GM19324 (cell line): ENCODE data around the gene SYT15.

Experiments
- ATAC-seq: cut with Tn5 transposase; IDR thresholded peaks from one replicate; pipeline ENCODE4 v1.9.1; 2021; ENCODE audit warnings: mild to moderate bottlenecking, moderate library complexity; ENCODE audit not compliant: unreplicated experiment, low FRiP score

Gene SYT15

GRCh38 chr10:46544989-46545791 is 33.7 kb upstream of the SYT15 start:
- no peak for ATAC-seq

DNA sequence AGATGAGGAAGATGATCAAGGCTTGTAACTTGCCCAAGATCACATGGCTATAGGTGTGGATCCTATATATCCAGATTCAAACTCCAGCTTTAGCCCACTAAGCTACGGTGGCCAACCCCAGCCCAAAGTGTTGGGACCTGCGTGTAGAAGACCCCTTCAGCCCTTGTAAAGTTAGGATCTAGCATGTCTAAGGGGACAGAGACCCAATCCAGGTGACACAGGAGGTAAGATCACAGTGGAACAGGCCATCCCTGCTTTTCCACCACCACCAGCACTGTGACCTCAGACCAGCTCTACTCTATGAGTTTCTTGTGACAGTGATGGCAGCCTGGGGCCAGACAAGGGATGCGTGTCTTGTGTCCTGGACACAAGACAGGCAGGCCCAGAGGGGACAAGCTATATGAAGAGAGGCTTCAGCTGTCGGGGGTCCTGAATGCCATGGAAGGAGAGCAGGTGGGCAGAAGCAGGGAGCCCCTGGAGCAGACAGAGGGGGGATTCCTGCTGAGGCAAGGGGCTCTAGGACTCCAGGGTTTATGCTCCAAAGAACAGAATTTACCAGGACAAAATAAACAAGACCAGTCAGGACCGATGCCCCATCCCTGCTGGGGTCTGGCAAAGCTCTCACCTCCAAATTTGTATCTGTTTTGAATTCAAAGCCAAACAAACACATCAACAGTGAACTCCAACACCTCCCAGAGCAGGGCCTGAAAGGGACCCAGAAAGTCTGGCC is 32.9 kb upstream of the SYT15 start:
- no peak for ATAC-seq

GRCh38 chr10:46546591-46547540 is 32.1 kb upstream of the SYT15 start:
- ATAC-seq = no peak

DNA sequence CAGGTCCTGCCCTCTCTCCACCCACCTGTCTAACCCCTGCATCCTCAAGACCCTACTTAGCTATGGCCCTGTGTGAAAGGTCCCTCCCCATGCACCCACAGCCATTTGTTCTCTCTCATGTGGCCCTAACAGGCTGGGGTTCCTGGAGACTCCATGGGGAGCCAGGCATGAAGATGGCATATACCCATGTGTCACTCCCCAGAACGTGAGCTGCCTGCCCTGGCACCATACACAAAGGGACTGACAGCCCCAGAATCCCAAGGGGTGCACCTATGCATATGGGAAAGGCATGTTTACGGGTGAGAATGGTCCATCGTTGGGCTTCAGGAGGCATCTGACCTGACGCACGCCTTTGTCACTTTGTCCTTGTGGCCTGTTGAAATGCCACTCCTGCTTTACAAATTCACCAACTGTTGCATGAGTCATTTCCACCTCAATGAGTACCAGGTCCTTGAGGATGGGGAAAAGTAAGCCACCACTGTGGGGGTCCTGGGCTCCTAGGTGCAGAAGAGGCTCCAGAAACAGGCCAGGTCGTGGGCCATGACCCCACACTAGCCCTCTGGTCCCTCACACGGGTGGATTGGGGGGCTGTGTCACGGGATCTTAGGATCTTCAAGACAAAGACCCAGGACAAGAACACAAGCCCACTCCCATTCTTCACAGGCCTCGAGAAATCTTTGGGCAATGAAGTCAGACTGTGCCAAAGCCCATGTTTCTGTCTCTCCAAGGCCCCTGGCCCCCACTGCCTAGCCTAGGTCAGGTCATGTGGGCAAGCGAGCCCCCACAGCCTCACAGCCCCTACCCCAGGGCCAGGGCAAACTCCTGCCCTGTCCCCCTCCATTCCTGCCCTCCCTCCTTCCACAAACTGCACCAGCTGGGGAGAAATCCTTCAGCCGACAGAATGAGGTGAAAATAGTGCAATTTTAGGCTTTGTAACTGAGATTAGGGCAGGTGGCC is 31.1 kb upstream of the SYT15 start:
- no peak for ATAC-seq

GRCh38 chr10:46548498-46549090 is 30.3 kb upstream of the SYT15 start:
- ATAC-seq = no peak

DNA sequence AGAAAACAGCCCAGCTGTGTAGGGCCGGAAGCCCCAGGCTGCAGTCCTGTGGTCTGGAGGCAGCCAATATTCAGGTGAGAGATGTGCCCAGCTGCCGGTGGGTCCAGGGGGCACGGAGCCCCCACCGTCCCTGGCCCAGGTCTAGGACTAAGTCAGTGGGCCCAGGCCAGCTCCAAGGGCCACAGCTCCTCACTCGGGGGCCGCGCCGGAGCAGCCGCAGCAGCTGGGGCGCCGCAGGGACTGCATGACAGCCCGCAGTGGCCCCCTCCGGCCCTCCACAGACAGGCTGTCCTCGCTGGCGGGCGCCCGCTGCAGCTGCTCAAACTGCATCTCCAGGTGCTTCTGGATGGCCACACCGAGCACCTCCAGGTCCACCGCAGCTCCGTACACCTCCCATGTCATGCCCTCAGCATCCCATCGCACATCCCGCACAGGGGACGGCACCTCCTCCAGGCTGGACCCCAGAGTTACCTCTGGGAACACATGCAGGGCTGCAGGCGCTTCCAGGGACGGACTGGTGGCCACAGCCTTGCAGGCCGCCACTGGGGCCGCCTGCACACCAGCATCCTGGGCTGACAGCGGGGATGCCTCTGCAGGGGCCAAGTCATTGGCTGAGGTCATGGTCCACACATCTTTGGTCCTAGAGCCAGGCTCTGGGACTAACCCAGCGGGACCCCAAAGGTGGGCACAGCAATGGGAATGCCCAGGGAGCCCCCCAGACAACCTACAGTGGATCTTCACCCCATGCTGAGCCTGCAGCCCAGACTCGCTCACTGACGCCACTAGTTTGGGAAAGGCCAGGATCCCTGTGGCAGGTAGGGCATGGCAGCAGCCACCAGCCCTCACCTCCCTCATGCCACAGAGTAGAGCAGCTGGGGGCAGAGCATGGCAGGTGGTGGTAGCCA is 29.5 kb upstream of the SYT15 start:
- ATAC-seq = no peak

DNA sequence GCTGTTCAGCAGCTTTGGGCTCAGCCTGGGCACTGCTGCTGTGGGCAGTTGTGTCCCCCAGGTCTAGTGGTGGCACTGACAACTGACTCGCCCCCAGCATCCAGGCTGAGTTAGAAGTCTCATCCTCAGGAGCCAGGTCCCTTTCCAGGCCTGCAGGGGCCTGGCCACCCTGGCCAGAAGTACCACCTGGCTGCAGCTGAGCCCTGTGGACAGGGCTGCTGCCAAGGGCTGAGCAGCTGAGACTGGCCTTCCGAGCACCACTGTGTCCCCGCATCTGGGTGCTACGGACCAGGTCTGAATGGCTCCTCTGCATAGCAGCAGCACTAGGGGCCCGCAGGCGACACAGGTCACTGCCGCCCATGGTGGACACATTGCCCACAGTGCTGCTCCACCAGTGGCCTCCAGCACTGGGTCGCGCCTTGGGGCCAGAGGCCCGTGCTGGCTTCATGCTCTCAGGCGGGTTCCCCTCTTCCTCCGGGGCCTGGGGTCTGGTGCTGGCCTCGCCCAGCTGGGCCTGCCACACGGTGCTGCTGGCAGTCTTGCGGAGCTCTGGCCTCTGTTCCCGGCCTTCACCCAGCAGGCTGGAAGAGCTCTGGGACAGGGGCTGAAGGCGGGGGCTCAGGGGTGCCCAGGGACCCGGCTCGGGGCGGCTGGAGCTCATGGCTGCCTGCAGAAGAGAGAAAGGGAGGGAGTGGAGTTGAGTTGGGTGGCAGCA is 28.7 kb upstream of the SYT15 start:
- ATAC-seq = no peak

- no peak for ATAC-seq
Measured at GRCh38 chr10:46550795-46551700, 27.9 kb upstream of the SYT15 start.

DNA sequence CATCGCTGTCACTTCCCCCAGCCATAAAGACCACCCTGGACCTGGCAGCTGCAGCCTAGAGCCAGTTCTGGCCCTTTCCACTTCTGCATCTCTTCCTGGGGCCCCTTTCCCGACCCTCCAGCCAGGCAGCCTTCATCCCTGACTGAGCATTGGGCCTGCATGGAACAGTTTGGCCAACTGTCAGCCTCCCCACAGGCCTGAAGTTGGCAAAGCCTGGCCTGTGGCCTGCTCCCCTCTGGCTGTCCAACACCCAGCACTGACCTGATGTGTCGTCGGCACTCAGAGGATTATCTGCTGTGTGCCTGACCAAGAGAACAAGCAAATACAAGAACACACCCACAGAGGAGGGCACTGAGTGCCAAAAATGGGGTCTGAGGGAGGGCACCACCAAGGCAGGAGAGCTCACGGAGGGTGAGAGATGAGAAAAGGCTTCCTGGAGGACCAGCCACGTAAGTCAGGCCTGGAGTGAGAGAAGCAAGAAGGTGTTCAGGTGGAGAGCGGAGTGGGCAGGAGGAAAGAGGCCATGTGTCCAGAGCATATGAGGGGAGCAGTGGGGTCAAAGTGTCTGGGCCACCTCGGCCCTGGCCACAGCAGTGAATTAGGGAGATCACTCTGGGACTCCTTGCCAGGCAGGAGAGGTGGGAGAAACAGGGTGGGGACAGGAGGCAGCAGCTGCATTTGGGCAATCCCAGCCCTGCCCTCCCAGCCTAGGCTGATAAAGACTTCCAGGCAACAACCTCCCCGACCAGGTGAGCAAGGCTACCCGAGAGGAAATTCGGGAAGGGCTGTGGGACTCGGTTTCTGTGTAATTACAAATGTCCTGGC is 27.0 kb upstream of the SYT15 start:
- ATAC-seq = no peak

DNA sequence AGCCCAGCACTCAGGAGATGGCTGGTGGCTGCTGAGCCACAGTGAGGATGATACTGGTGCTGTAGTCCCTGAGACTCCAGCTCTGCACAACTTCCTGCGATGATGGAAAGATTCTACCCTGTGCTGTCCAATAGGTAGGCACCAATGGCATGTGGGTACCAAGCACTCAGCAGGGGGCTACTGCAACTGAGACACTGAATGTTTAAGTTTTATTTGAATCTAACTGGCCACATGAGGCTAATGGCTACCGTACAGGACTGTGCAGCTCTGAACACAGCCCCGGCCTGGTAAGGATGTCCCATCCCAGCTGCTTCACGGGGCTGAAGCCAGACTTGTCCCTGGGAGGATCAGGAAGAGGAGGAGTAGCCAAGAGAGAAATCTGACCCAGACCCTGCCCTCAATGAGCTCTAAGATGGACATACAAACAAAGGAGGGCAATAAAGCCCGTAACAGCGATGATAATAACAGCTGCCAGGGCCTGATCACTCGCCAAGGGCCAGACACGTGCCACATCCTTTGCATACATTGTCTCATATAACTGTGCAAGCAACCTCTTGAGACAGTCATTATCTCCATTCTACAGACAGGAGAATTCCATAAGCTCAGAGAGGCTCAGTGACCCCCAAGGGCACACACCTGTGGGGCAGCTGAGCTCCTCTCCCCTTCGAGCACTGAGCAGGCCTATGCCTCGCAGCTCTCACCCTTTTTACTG is 26.2 kb upstream of the SYT15 start:
- ATAC-seq = no peak

GRCh38 chr10:46553238-46554049 is 25.5 kb upstream of the SYT15 start:
- no peak for ATAC-seq

DNA sequence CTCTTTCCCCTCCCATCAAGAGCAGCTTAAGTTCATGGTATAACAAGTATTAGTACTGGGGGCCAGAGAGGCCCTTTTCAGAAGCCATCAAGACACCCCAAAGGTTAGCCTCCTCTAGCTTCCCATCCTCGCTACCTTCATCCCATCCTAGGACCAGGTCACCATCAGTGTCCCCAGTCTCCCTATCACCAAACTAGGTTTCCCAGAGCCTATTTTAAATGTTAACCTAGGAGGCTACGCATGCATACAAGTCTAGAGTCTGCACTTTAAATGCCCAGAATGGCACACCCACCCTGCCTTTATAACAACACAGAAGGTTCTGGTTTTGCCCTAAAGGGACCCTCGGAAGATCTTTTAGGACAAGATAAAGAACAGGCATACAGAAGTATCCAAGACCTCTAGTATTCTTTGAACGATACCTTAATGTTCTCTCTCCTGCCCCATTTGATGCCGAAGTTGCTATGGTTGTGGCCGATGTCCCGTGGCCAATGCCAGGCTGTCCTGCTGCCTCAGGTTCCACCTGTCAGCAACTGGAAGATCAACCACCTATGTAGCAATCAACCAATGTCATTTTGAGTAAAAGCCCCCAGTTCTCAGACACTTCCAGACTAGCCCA is 24.7 kb upstream of the SYT15 start:
- ATAC-seq = no peak

DNA sequence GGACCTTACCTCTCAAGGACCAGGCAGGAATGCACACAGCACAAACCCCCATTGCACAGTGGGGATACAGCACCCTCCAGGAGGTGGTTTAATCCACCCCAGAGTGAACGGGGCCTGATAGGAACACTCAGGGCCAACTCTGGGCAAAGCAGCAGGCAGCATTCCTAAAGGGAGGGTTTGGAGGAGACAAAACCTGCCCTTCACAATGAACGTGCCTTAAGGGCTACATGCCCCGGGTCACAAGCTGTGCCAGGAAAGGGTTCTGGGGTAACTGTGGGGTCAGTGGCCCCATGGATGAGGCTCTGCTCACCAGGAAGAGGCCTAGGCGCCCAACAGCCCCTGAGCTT is 23.6 kb upstream of the SYT15 start:
- ATAC-seq = no peak
